NCI-H2196 treated with DMSO at 0.1 percent for 48 hours (cell line): Measurements from ENCODE around the gene HEMK1.

Source experiments
- DNase-seq: peaks from one replicate; lab custom pipeline; 2025; ENCODE audit not compliant: unreplicated experiment; lab: John Stamatoyannopoulos, UW

Gene HEMK1

DNA sequence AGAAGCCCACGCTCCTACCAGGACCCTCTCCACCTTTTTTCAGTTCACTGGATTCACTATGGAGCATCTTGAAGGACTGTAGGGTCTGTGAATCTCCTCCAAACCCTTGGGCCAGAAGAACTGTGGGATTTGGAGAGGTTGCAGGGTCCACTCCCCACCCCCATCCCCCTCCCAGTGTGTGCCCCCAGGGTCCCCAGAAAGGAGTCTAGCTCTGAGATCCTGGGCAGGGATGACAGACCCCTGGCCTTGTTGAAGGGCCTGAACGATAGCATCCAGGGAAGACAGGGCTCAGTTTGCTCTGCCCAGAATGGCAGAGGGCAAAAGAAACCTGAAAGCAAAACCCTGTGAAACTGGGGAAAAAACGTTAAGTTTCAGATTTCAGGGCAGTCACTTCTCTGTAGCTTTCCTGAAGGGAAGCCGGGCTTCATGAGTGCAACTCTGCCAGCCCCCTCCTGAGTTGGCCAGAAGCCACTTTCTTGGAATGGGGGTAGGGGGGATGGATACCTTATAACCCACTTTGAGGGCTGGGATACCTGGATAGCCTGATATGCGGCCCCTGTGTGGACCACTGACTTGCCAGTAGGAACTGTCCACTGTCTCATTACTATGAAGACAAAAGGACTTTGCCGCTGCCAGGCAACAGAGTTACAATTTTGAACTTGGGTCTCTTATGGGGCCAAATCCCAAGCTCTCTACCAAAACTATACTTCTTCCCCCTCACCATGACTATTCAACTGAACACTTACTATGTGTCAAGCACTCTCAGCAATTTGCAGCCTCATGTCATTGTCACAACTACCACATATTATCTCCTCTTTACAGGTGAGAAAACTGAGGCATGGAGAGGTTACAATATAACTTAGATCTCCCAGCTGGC, 43.9 kb downstream of the HEMK1 start:
- no peak for DNase-seq

DNA sequence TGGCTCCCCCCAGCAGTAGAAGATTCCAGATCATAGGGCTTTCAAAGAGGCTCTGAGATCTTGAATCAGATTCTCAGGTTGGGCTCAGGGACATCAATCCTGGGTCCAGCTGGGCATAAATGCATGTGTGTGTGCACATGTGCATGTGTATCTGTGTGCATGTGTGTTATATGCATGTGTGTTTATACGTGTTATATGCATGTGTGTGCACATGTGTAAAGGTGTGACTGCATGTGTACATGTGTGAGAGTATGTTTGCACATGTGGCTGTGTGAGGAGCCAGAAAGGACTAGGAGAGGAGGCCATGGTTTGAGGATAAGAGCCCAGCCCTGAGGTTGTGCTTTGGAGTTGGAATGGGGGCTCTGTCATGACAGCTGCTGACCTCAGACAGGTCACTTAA, 45.9 kb downstream of the HEMK1 start:
- DNase-seq = no peak

DNA sequence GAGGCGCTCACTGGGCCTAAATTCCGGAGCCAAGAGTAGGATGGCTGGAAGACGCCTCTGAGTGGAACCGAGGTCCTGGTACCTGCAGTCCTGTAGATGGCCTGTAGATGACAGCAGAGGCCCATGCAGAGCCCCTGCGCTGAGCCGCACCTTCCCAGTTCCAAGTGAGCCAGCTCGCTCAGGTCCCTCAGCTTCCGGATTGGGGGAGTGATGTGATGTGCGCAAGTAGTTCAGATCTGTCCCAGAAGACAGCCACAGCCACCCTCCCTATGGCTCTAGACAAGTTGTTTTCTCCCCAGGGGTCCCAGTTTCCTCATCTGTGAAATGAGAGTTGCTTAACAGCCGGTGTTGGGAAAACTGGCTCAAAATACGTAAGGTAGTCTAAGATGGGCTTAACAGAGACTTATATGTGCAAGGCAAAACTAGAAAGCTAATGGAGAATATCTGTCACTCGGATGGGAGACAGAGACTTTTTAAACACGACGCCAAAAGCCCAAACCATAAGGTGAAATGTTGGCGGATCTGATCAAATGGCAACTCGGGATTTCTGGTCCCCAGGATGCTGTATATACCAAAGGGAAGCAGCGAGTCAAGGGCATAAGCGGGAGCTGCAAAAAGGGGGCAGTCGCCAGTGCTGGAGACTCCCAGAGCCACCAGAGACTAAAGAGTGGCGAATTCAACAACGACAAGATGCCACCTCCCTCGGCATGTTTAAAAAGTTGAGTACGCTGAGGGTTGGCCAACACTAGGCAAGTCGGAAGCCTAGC, 46.9 kb downstream of the HEMK1 start:
- peak; percentile 46 for DNase-seq

DNA sequence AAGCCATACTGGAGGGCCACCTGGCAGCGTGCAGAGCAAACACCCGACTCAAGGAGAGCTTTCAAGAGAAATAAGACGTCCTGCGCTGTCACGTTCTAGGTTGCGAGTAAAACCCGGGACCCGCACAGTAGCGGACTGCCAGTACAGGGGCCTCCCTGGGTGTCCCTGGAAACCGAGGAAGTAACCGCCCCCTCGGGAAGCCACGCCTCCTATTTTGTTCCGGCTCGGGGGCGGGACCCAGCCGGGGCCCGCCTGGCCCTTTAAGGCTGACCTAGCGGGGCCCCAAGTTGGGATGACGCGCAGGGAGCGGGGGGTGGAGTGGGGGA, 47.4 kb downstream of the HEMK1 start:
- DNase-seq = peak; percentile 22

DNA sequence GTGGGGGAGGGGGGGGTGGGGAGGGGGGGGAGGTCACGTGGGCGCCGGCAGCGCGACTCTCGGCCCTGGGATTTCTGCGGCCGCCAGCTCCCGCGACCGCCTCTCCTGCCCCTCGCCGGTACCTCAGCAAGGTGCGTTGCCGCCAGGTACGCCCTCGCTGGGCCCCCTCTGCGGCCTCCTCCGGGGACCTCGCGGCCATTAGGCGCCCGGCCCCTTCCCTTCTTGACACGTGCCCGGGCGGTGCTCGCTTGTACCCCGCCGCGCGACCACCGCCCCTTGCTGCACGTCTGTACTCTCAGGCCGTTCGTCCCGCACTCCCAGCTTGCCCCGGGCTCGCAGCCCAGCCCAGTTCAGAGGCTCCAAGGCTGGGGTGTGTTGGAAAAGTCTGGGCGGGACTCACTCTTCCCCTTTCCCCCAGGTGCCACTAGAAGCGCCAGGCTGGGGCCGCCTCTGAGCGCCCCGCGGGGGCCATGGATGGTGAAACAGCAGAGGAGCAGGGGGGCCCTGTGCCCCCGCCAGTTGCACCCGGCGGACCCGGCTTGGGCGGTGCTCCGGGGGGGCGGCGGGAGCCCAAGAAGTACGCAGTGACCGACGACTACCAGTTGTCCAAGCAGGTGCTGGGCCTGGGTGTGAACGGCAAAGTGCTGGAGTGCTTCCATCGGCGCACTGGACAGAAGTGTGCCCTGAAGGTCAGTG, 47.9 kb downstream of the HEMK1 start, which contains the start of gene MAPKAPK3:
TSS of gene MAPKAPK3 (plus strand) at position 56 of the 696 bp plus-strand sequence. CDS start at position 471, 415 bp downstream.
- DNase-seq = no peak

DNA sequence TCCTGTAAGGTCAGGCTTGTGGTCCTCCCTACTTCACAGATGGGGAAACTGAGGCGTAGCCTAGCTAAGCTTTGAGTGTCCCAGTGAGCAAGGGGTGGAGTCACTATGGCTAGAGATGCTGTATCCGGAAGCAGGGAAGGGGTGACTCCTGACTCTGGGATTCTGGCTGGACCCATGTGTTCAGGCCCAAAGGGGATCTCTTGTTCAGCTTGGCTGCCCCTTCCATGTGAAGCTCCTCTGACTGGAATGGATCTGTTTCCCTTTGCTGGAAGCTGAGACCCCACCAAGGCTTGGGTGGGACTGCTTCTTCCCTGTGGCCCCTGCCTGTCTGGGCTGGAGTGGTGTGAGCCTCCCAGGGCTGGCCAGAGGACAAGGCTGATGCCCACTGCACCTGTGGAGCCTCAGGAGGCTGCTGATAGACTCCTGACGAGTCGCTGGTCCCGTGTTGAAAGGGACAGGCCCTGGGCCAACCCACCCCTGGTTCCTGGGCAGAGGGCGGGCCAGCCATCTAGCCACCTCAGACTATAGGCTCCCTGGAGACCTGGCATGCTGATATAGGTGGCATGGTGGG, 48.7 kb downstream of the HEMK1 start:
- DNase-seq = no peak

DNA sequence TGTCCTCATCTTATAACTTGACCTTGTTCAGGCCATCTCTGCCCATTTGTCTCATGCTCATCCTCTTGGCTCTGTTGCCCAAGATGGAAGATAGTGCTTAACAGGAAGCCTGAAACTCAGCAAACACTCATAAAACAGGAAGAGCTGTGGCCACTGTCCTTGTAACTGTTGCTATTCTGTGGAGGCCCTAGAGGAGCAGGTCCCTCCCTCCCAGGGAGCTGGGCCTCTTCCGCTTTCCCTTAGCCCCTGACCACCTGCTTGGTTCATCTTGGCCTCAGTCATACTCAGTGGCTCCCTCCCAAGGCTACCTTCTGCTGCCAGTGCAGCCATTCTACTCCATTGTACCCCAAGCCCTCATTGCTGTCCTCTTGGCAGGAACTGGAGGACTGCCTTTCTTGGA, 51.1 kb downstream of the HEMK1 start:
- no peak for DNase-seq

DNA sequence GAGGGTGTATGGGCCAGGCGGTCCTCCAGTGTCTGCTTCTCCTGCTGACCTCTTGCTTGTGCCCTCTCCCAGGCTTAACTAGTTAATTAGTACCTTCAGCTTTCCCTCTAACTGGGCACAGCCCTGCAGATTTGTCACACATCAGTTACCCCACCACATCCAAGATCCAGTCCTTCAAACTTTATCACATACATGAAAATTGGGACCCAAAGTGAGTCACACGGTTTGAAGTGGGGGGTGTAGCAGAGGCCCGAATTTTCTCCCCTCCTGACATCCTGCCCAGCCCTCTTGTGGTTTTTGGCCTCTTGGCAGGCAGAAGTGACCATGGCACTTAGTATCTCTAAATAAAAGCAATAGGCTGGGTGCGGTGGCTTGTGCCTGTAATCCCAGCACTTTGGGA, 51.5 kb downstream of the HEMK1 start:
- no peak for DNase-seq

DNA sequence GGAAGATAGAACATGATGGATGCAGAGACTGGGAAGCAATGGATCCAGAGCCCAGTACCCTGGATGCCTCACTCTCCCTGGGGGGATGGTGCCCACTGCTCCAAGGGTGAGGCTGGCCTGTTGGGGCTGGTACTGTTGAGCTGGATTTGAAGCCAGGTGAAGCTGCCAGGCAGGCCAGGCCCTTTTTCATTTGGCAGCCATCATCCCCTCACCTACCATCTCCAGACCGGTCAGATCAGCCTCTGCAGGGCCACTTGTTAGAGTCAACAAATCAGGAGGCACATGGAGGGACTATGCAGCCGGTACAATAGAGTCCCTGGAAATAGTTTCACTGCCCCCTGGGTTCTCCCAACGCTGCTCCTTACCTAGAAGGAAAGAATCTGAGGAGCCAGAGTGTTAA, 53.6 kb downstream of the HEMK1 start:
- no peak for DNase-seq

DNA sequence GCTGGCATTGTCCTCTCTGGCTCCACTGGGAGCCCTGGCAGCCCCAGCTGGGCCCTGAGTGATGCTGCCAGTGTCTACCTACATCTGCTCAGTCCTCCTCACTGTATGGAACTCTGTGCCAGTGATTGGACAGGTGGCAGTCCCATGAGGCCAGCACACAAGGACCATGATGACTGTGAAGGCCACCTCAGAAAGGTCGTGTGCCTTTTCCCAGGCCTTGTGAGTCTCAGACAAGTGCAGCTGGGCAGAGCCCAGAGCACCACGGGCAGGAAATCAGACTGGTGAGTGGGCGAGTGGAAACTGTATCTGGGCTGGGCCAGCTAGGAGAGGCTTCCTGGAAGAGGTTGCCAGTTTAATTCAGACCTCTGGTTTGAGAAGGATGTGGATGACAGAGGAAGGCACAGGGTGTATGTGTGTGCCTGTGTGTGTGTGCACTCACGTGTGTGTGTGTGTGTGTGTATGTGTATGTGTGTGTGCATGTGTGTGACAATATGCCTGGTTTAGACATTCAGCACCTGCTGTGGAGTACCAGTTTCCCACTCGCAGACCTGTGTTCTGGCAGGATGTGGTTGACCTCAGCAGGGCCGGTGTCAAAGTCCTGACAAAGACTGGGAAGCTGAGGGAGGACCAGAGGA, 54.6 kb downstream of the HEMK1 start:
- no peak for DNase-seq

DNA sequence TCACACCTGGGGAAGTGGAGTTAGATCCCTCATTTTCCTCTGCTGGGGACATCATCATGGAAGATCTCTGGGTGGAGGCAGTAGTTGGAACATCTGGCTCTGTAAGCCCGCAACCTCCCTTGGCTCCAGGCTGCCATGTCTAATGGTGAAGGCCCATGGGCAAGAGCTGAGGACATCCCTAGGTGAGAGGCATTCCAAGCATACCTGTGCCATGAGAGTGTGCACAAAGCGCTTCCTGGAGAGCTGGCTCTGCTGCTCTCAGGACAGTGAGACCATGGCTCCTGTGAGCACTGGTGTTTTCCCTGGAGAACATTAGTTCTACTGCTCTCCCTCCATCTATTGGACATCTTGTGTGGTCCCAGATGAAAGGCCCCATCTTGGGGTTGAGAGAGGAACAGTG, 55.3 kb downstream of the HEMK1 start:
- DNase-seq = no peak

DNA sequence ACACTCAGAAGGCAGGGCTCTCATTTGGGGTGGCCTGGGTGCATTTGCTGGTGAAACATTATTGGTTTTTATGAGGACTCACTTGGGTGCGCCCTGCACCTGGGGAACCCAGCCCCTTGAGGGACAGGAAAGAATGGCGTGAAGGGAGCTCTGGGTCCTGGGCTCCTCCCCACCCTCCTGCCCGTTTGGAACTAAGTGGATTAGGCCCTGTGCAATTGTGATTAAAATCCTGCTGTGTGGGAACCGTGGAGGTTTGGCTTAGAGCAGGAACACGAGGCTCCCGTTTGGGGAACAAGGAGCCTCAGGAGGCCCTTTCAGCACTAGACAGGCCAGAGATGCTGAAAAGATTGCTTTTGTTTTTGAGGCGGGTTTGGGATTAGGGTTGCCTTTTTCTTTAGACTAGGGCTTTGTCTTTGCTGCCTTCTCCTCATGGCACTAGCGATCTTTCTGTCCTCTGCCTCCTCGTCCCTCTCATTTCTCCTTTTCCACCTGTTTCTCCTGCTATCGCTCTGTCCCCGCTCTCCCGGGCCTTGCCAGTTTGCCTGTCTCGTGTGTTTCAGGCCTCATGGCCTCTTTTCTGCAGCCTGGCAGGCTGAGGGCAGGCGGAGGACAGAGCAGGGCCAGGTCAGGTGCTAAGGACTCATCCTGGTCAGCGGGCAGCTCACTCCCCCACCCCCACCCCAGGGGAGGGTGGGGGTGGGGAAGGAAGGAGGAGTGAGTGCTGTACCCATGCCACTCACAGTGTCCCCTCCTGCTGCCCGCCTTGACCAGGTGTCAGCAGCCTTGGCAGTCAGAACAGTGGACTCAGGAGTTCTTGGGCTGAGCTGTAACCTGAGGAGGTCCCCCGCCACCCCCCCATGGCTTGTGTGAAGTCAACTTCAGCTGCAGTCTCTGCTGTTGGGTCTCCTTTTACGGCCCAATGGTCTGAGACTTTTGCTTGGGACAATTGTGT, 56.2 kb downstream of the HEMK1 start:
- DNase-seq = no peak

DNA sequence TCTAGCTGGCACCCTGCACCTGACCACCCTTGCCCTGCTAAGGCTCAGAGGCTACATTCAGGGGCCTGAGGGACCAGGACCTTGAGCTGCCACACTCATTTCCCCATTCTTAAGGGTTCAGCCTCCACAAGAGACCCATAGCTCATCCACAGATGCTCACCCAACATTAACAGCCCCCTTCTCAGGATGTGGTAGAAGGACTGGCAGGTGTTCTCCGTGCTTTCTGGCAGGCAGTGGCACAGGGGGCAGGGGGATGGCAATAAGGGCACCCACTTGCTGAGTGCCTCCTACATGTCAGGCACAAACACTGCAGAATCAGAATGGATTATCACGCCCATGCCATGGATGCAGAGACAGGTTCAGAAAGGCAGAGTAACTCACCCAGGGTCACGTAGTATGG, 57.1 kb downstream of the HEMK1 start:
- no peak for DNase-seq

DNA sequence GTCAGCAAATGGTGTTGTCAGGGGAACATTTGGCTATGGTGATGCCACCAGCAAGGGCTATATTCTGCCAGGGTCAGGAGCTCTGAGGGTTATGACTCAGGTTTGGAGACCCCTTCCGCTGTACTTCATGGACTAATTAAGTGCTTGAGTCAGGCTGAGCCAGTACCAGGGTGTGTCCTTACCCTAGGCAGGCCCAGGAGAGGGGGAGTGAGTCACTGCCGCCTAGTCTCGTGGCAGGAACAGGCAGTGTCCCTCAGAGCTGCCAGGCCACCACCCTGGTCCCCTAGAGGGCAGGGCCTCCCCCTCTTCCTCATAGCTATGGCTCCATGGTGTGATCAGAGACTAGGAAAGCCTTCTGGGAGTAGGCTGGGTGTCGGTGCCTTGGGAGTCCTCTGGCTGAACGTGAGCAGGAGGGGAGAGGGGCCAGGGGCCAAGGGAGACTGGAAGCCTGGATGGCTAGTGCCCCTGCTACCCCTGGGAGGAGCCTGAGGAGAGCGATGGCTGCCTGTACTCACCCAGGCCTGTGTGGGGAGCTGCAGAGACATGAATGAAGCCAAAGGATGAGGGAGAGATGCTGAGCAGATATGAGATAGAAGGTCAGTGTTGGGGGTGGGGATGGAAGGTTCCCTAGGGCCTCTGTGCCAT, 58.2 kb downstream of the HEMK1 start:
- peak; percentile 9 for DNase-seq

DNA sequence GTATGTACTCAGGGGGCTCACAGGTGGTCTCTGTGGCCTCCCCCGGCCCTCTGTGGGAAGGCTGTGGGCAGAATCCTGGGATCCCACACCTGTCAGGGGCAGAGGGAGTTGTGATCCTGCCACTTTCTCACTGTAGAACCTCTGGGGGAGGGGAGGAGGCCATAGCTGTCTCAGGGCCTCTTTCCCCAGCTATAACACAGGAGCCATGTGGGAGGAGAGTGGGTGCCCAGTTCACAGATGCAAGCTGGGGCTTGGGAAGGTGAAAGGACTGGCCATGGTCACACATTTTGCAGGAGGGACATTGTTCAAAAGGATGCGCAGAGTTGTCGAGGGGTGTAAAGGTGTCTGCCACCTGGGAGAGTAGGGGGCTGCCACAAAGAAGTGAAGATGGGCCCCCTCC, 59.3 kb downstream of the HEMK1 start:
- DNase-seq = no peak

DNA sequence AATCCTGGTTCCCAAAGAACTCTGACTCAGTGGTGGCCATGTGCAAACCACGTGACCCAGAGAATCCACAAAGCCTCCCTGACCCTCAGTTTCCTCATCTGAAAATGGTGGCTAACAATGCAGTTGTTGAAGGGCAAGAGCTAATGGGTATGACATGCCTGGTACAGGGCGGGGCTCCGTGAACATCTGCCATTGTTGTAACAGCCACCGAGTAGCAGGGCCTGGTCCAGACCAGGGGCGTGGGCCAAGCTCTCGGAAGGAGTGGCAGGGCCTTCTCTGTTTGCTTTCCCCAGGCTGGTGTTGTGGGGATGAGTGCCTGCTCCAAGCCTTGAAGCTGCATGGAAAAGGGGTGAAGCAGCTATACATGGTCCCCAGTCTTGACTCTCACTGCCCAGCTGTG, 61.1 kb downstream of the HEMK1 start:
- DNase-seq = no peak

DNA sequence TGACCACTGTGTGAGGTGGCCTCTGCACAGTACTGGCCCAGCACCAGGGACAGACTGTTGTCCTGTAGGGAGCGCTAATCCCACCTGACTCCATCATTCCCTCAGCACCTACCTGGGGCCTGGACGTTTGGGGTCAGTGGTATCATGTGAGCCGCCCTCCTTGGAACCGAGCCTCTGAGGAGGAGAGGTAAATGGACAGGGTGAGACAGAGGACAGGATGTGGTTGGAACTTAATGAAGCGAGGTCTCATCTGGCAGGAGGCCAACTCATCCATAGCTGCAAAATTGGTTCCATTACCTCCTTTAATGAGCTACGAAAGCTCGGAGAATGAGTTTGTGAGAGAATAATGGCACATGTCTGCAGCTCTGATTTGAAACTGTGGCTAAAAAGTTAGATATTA, 61.6 kb downstream of the HEMK1 start:
- DNase-seq = peak; percentile 19

DNA sequence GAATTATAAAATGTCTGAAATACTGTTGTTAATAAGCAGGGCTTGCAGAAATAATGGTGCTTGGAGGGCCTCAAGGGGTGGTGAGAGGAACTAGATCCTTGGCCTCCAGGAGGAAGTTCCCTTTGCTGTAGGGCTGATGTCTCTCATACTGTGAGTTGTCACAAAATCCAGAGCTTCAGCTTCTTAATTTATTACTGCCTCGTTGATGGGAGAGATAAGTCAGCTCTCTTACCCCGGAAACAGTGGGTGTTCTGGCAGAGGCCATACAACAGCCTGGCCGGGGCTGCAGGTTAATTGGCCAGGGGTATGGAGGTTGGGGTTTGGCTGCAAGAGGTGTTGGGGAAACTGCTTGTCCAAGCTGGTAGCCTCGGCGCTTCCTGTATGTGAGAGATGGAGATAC, 63.1 kb downstream of the HEMK1 start:
- no peak for DNase-seq

DNA sequence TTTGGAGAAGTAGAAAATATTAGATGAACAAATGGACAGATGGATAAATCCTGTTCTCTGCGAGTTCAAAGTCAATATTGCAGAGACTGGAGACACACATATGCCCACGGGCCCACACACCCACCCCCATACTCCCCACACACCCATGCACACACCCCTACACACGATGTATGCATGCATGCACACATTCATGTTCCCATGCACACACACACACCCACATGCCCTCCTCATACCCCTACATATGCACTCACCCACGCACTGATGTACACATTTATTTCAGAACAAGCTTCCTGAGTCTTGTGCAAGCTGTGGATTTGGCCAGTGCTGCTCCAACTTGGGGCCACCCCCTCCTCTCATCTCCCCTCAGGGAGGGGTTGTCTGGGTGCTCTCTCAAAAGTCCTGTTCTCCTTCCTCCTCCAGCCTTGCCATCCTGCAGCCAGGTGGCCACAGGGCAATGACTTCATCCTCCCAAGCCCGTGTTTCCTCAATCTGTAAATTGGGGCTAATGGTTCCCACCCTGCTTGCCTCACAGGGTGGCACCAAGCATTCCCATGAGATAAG, 64.0 kb downstream of the HEMK1 start:
- no peak for DNase-seq
